CD14-positive monocyte (primary cell): Measurements from ENCODE around the gene CD93. TPM values are rescaled to one million over a fixed set of nuclear protein-coding genes. Genes with fewer than 3 reads are reported as not detected.
A peak's percentile ranks its signal among the peaks of the same experiment; 100 is the strongest.

Experiments
- DNase-seq, 3 donors: peaks; one replicate each; pipeline ENCODE4 v3.0.0-alpha.2; 2011 to 2022
- H2AFZ ChIP-seq: 2 replicates; pipeline ENCODE4 v1.6.0; 2012; ENCODE audit warnings: mild to moderate bottlenecking, low read depth, low read length, inconsistent platforms; ENCODE audit not compliant: insufficient read depth, poor library complexity, severe bottlenecking
- H3K27ac ChIP-seq, 2 donors: 1 replicate in 1 of 2; 2 replicates in 1 of 2; pipeline ENCODE4 v1.5.1; 2012 to 2013; ENCODE audit warnings: low read length in 2 of 2, control low read depth in 1 of 2, inconsistent platforms in 1 of 2, low read depth in 1 of 2, mild to moderate bottlenecking in 1 of 2
- H3K27me3 ChIP-seq, 2 donors: one replicate each; pipeline versions ENCODE4 v1.6.0 to v1.6.1; 2011 to 2013; ENCODE audit warnings: low read length in 2 of 2; ENCODE audit not compliant: control insufficient read depth in 2 of 2, insufficient read depth in 2 of 2
- H3K36me3 ChIP-seq, 2 donors: replicated peaks in 1 of 2; 1 replicate in 1 of 2; 2 replicates in 1 of 2; pipeline versions ENCODE4 v1.5.1 to v1.6.1; 2012 to 2013; ENCODE audit warnings: low read length in 2 of 2, control low read depth in 1 of 2, inconsistent platforms in 1 of 2, mild to moderate bottlenecking in 1 of 2; ENCODE audit not compliant: insufficient read depth in 2 of 2, control insufficient read depth in 1 of 2
- H3K4me1 ChIP-seq, 2 donors: 1 replicate in 1 of 2; 2 replicates in 1 of 2; pipeline versions ENCODE4 v1.5.1 to v1.6.1; 2012 to 2013; ENCODE audit warnings: low read length in 2 of 2, control low read depth in 1 of 2, inconsistent platforms in 1 of 2, mild to moderate bottlenecking in 1 of 2, moderate library complexity in 1 of 2; ENCODE audit not compliant: insufficient read depth in 2 of 2, control insufficient read depth in 1 of 2
- H3K4me2 ChIP-seq: replicated peaks from 2 replicates; pipeline ENCODE3; 2012; ENCODE audit warnings: low read length, moderate library complexity, mild to moderate bottlenecking; ENCODE audit not compliant: poor library complexity, severe bottlenecking; ENCODE audit errors: extremely low read depth
- H3K4me3 ChIP-seq, 3 experiments: fragments of 200-600 bp in 1 of 3; sonication (generic) in 1 of 3; replicated peaks in 1 of 3; 1 replicate in 2 of 3; 2 replicates in 1 of 3; pipeline ENCODE4 v1.5.1; 2011 to 2013; ENCODE audit warnings: low read length in 3 of 3, mild to moderate bottlenecking in 3 of 3, control low read depth in 2 of 3, low read depth in 2 of 3, inconsistent platforms in 1 of 3, moderate library complexity in 1 of 3
- H3K79me2 ChIP-seq: 2 replicates; pipeline ENCODE4 v1.6.0; 2012; ENCODE audit warnings: mild to moderate bottlenecking, control low read depth, inconsistent platforms, low read length, moderate library complexity; ENCODE audit not compliant: insufficient read depth
- H3K9ac ChIP-seq: 2 replicates; pipeline ENCODE4 v1.6.0; 2017; ENCODE audit warnings: low read length, mild to moderate bottlenecking; ENCODE audit not compliant: insufficient read depth, poor library complexity, severe bottlenecking
- H3K9me3 ChIP-seq, 2 donors: replicated peaks in 1 of 2; 1 replicate in 1 of 2; 2 replicates in 1 of 2; pipeline versions ENCODE4 v1.5.1 to v1.6.1; 2012 to 2013; ENCODE audit warnings: low read length in 2 of 2, control low read depth in 1 of 2; ENCODE audit not compliant: control insufficient read depth in 1 of 2, insufficient read depth in 1 of 2
- H4K20me1 ChIP-seq: 2 replicates; pipeline ENCODE4 v1.6.0; 2012; ENCODE audit warnings: mild to moderate bottlenecking, low read length, control low read depth, moderate library complexity; ENCODE audit not compliant: insufficient read depth
- H3K27ac Mint-ChIP-seq, 7 donors: one replicate each; pipeline ENCODE4 v1.8.0; 2020; ENCODE audit warnings: mild to moderate bottlenecking in 7 of 7, mixed read lengths in 7 of 7, moderate library complexity in 6 of 7, inconsistent platforms in 2 of 7
- H3K27me3 Mint-ChIP-seq, 3 donors: one replicate each; pipeline ENCODE4 v1.8.0; 2021 to 2022; ENCODE audit warnings: low read depth in 3 of 3, mild to moderate bottlenecking in 3 of 3, mixed read lengths in 3 of 3, moderate library complexity in 3 of 3, inconsistent platforms in 1 of 3
- H3K36me3 Mint-ChIP-seq, 2 donors: one replicate each; pipeline ENCODE4 v1.8.0; 2020; ENCODE audit warnings: mixed read lengths in 2 of 2, inconsistent platforms in 1 of 2, mild to moderate bottlenecking in 1 of 2
- H3K4me1 Mint-ChIP-seq: one replicate; pipeline ENCODE4 v1.8.0; 2020; ENCODE audit warnings: mild to moderate bottlenecking, mixed read lengths
- H3K4me3 Mint-ChIP-seq, 2 donors: one replicate each; pipeline ENCODE4 v1.8.0; 2020; ENCODE audit warnings: mild to moderate bottlenecking in 2 of 2, mixed read lengths in 2 of 2, moderate library complexity in 1 of 2
- H3K9me3 Mint-ChIP-seq, 7 donors: one replicate each; pipeline ENCODE4 v1.8.0; 2020 to 2022; ENCODE audit warnings: mixed read lengths in 7 of 7, mild to moderate bottlenecking in 6 of 7, moderate library complexity in 6 of 7, inconsistent platforms in 2 of 7
- WGBS: methylation state at CpG from one replicate; pipeline ENCODE4 v1.1.5; 2013; ENCODE audit warnings: missing lambda C conversion rate; ENCODE audit not compliant: insufficient coverage; 5-methylcytosine and 5-hydroxymethylcytosine counted together
- intact Hi-C, 2 donors: fragments of 100-400 bp; cut with micrococcal nuclease; formaldehyde crosslinking; loops; one replicate each; pipeline versions ENCODE4 v1.15.0 to v1.15.1; 2023
- polyA plus RNA-seq, 3 donors: library from polyadenylated mRNA; depleted of rRNA in 1 of 3; unstranded in 2 of 3; stranded (reverse) in 1 of 3; fragments of 300-500 nt in 2 of 3; fragments of >200 nt in 1 of 3; fragmentation: Illumina TruSeq in 2 of 3; gene quantifications; 1 replicate in 2 of 3; 2 replicates in 1 of 3; pipeline ENCODE4 v1.2.3, GENCODE V29; 2012 to 2021
- TF ChIP-seq, protein P1 (sequence below): fragments of 200-600 bp; IDR thresholded peaks from one replicate; pipeline ENCODE4 v1.8.0; 2022; ENCODE audit warnings: antibody characterized with exemption, mild to moderate bottlenecking

CD93 gene
- polyA plus RNA-seq, 3 donors, result 26.0 to 170 (median 48.9) TPM

DNA sequence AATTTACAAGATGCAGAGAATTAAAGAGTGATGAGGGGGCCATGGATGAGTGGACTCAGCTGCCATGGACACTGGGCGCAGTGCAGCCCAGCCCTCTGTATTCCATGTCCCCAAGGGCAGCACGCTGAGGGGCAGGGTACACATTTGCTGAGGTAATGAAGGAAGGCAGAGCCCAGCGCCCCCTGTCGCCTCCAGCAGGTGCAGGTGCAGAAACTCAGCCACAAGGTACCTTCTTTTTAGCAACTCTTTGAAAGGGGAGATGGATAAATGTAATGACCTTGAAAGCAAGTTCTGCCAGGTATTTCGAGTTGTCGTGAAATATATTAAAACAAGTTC is 7.1 kb downstream of the CD93 start:
- Mint-ChIP-seq H3K36me3 (peaks cover 85 to 91% of the 10 kb centered on the region in 2 donors), H3K4me3 (no peak overlapping the region), H3K27ac (peak overlapping the region in 2 of 7 donors; percentile 32 to 61), H3K9me3 (no peaks in the 10 kb centered on the region), H3K27me3 (peaks cover 0 to 3% (median 1%) of the 10 kb centered on the region in 3 donors), H3K4me1 (peaks cover 63% of the 10 kb centered on the region)
- DNase-seq, result no peak
- H3K4me3 ChIP-seq, result no peak overlapping the region
- no peaks in the 10 kb centered on the region for H3K27me3 ChIP-seq
- peak overlapping the region in 1 of 2 donors; percentile 24 for H3K27ac ChIP-seq
- intact Hi-C loops, result no loop called here
- peaks cover 39 to 71% of the 10 kb centered on the region in 2 donors for H3K36me3 ChIP-seq
- H3K9me3 ChIP-seq, result no peaks in the 10 kb centered on the region
- TF ChIP-seq, protein P1, sequence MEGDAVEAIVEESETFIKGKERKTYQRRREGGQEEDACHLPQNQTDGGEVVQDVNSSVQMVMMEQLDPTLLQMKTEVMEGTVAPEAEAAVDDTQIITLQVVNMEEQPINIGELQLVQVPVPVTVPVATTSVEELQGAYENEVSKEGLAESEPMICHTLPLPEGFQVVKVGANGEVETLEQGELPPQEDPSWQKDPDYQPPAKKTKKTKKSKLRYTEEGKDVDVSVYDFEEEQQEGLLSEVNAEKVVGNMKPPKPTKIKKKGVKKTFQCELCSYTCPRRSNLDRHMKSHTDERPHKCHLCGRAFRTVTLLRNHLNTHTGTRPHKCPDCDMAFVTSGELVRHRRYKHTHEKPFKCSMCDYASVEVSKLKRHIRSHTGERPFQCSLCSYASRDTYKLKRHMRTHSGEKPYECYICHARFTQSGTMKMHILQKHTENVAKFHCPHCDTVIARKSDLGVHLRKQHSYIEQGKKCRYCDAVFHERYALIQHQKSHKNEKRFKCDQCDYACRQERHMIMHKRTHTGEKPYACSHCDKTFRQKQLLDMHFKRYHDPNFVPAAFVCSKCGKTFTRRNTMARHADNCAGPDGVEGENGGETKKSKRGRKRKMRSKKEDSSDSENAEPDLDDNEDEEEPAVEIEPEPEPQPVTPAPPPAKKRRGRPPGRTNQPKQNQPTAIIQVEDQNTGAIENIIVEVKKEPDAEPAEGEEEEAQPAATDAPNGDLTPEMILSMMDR, result no peak
- H3K4me2 ChIP-seq, result no peak overlapping the region
- H3K79me2 ChIP-seq, result peaks cover 69% of the 10 kb centered on the region
- peaks cover 42 to 54% of the 10 kb centered on the region in 2 donors for H3K4me1 ChIP-seq
- 89% methylated on average over 4 of the region's 6 CpGs for WGBS
- H3K9ac ChIP-seq, result no peak overlapping the region
- peaks cover 64% of the 10 kb centered on the region for H4K20me1 ChIP-seq
- no peak overlapping the region for H2AFZ ChIP-seq

DNA sequence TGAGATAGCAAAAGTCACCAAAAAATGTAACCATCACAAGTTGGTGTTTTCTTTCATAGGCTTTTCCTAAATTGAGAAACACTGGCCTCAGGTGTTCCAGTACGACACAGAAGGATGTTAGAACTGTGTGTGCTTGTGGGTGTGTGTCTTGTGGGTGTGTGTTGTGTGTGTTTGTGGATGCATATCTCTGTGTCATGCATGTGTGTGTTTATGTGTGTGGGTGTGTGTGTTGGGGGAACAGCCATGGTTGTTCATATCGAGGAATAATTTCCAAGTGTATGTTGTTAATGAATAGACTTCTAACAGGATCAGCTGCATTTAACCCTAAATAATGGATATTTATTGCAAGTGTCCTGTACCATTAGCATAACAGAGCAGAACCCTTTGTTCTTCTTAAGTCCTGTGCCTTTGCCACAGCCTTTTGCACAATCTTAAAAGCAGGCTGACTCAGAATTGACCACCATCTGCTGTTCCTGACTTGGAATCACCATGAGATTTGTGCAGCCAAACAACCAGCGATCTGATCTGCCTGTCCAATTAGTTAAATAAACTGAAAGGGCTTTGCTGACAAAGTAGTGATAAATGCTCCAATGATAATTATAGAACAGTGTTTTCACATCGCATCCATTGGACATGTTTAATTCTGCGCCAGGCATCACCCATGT is 7.6 kb downstream of the CD93 start:
- no peaks in the 10 kb centered on the region for H3K9me3 ChIP-seq
- TF ChIP-seq, protein P1, result no peak
- peaks cover 63% of the 10 kb centered on the region for H4K20me1 ChIP-seq
- peaks cover 63% of the 10 kb centered on the region for H3K4me1 Mint-ChIP-seq
- peaks cover 0 to 3% (median 1%) of the 10 kb centered on the region in 3 donors for H3K27me3 Mint-ChIP-seq
- H3K4me3 ChIP-seq, result no peak overlapping the region
- 94% methylated on average over 4 of the region's 5 CpGs for WGBS
- peaks cover 64% of the 10 kb centered on the region for H3K79me2 ChIP-seq
- no peaks in the 10 kb centered on the region for H3K9me3 Mint-ChIP-seq
- H3K27ac ChIP-seq, result peak overlapping the region in 1 of 2 donors; percentile 24
- H3K27ac Mint-ChIP-seq, result peak overlapping the region in 1 of 7 donors; percentile 86
- no peak overlapping the region for H3K4me3 Mint-ChIP-seq
- intact Hi-C loops, result no loop called here
- DNase-seq, result peak in 2 of 3 donors; percentile 36 to 42
- H3K36me3 ChIP-seq, result peaks cover 39 to 72% of the 10 kb centered on the region in 2 donors
- H3K4me2 ChIP-seq, result no peak overlapping the region
- no peak overlapping the region for H3K9ac ChIP-seq
- no peaks in the 10 kb centered on the region for H3K27me3 ChIP-seq
- H2AFZ ChIP-seq, result no peak overlapping the region
- H3K36me3 Mint-ChIP-seq, result peaks cover 82 to 88% of the 10 kb centered on the region in 2 donors
- peaks cover 42 to 49% of the 10 kb centered on the region in 2 donors for H3K4me1 ChIP-seq
